OCI-LY7 (cell line): ENCODE results near the gene RNF103. TPM values are rescaled to one million over a fixed set of nuclear protein-coding genes. Genes with fewer than 3 reads are reported as not detected.

ENCODE experiments used
- BruUV-seq: library from RNA; stranded (reverse); fragments of 400-500 nt; replicated peaks from 2 replicates; lab custom pipeline; 2021; lab: Mats Ljungman, UMichigan
- CTCF ChIA-PET: fragments of 300-600 bp; sonication (Branson Sonifier 250); formaldehyde crosslinking; loops from one replicate; lab custom pipeline; 2022; ENCODE audit warnings: antibody characterized with exemption; ENCODE audit not compliant: unreplicated experiment; lab: Charles Lee
- POLR2A ChIA-PET: fragments of 300-600 bp; sonication (Branson Sonifier 250); formaldehyde crosslinking; loops from one replicate; lab custom pipeline; 2022; ENCODE audit warnings: antibody characterized with exemption; lab: Charles Lee
- DNase-seq: peaks from one replicate; pipeline ENCODE4 v3.0.0-alpha.2; 2015; ENCODE audit warnings: low spot score
- H2AFZ ChIP-seq: fragments of 200-600 bp; sonication (generic), shearing (Covaris generic); 2 replicates; pipeline ENCODE4 v1.6.1; 2014; ENCODE audit warnings: mild to moderate bottlenecking, antibody characterized with exemption, low read length, moderate library complexity
- H3K27ac ChIP-seq: fragments of 200-600 bp; sonication (generic); 2 replicates; pipeline ENCODE4 v1.5.1; 2014; ENCODE audit warnings: mixed run types, low read depth, mild to moderate bottlenecking, moderate library complexity, low read length, inconsistent platforms; ENCODE audit not compliant: poor library complexity, severe bottlenecking
- H3K36me3 ChIP-seq: fragments of 200-600 bp; sonication (generic); 2 replicates; pipeline ENCODE4 v1.6.1; 2014; ENCODE audit warnings: mild to moderate bottlenecking, antibody characterized with exemption, low read length, moderate library complexity, mixed read lengths; ENCODE audit not compliant: insufficient read depth
- H3K4me1 ChIP-seq: fragments of 200-600 bp; sonication (generic); 2 replicates; pipeline ENCODE4 v1.5.1; 2014; ENCODE audit warnings: mild to moderate bottlenecking, low read length; ENCODE audit not compliant: insufficient read depth, poor library complexity, severe bottlenecking
- H3K4me2 ChIP-seq: fragments of 200-600 bp; sonication (generic); 2 replicates; pipeline ENCODE4 v1.6.1; 2014; ENCODE audit warnings: mild to moderate bottlenecking, low read length
- H3K4me3 ChIP-seq: fragments of 200-600 bp; sonication (generic); 2 replicates; pipeline ENCODE4 v1.5.1; 2014; ENCODE audit warnings: mild to moderate bottlenecking, low read depth, low read length; ENCODE audit not compliant: poor library complexity, severe bottlenecking
- H3K79me2 ChIP-seq: fragments of 200-600 bp; sonication (generic); 2 replicates; pipeline ENCODE4 v1.6.1; 2016; ENCODE audit warnings: low read depth, mild to moderate bottlenecking, low read length, moderate library complexity, mixed read lengths; ENCODE audit not compliant: insufficient read depth
- H3K9me2 ChIP-seq: fragments of 200-600 bp; sonication (generic); 2 replicates; pipeline ENCODE4 v1.6.1; 2016; ENCODE audit warnings: mild to moderate bottlenecking, low read length, mixed read lengths; ENCODE audit not compliant: insufficient read depth
- H3K9me3 ChIP-seq: fragments of 200-600 bp; sonication (generic); 2 replicates; pipeline ENCODE4 v1.6.1; 2014; ENCODE audit warnings: mild to moderate bottlenecking, mixed run types, low read length, mixed read lengths
- H4K20me1 ChIP-seq: fragments of 200-600 bp; sonication (generic); 2 replicates; pipeline ENCODE4 v1.6.1; 2014; ENCODE audit warnings: mild to moderate bottlenecking, antibody characterized with exemption, low read length, moderate library complexity, mixed read lengths; ENCODE audit not compliant: insufficient read depth
- CTCF ChIP-seq: fragments of 200-600 bp; sonication (generic); conservative IDR thresholded peaks from 2 replicates; pipeline ENCODE4 v1.5.1; 2014; ENCODE audit warnings: mild to moderate bottlenecking, antibody characterized with exemption, low read length, moderate library complexity, mixed read lengths
- EZH2phosphoT487 ChIP-seq: fragments of 200-600 bp; sonication (generic); IDR thresholded peaks from 2 replicates; pipeline ENCODE4 v1.6.1; 2018; ENCODE audit warnings: low read depth, borderline replicate concordance, mild to moderate bottlenecking, mixed run types, antibody characterized with exemption, low read length, moderate library complexity, mixed read lengths
- intact Hi-C: fragments of 100-400 bp; cut with micrococcal nuclease; formaldehyde crosslinking; loops from one replicate; pipeline ENCODE4 v1.10.0; 2022; ENCODE audit not compliant: unreplicated experiment
- total RNA-seq, 2 experiments: library from RNA; depleted of rRNA in 1 of 2; stranded (reverse); fragments of >200 nt in 1 of 2; shearing (Covaris generic) in 1 of 2; gene quantifications; 2 replicates each; pipeline ENCODE4 v1.2.3, GENCODE V29; 2014 to 2022

RNF103 gene
- total RNA-seq, 2 experiments from 2014 or later, result 12.9 to 17.2 TPM

GRCh38 chr2:86556508-86556907 is 67.2 kb downstream of the RNF103 start:
- Histone ChIP-seq H3K36me3 (peaks cover 8% of the 10 kb centered on the region; the same call in 1 of the 2 replicates), H3K79me2 (peaks cover 6% of the 10 kb centered on the region; the same call in 1 of the 2 replicates), H2AFZ (no peak overlapping the region), H3K9me2 (no peaks in the 10 kb centered on the region), H3K4me3 (no peak overlapping the region), H3K9me3 (peaks cover 12% of the 10 kb centered on the region; the same call in 1 of the 2 replicates), H3K4me2 (no peak overlapping the region), H3K27ac (no peak overlapping the region), H4K20me1 (no peaks in the 10 kb centered on the region; the same call in 1 of the 2 replicates), H3K4me1 (peaks cover 1% of the 10 kb centered on the region)
- no peak for DNase-seq
- no TSS peak for BruUV-seq
- ChIA-PET POLR2A (interaction anchor here (1.1 kb wide), 1 partner anchor 16 kb away, joined by 4 read pairs; no protein-coding TSS in a partner anchor), CTCF (no interaction called here)
- TF ChIP-seq CTCF, result no peak
- no peak for TF ChIP-seq EZH2phosphoT487
- intact Hi-C loops, result no loop called here

Other genes with a start within 250 kb of the RNF103 start
- 14.5 and 30.6 TPM in 2 replicates for gene KDM3A, start 182.5 kb downstream of the RNF103 start, total RNA-seq (2014; rRNA removed; shearing (Covaris generic))
- 39.5 and 55.7 TPM in 2 replicates for gene KDM3A, start 182.5 kb downstream of the RNF103 start, total RNA-seq (2022)
- 8.5 and 12.8 TPM in 2 replicates for gene CHMP3, start 60.4 kb downstream of the RNF103 start, total RNA-seq (2014; rRNA removed; shearing (Covaris generic))
- 23.0 and 27.2 TPM in 2 replicates for gene CHMP3, start 60.4 kb downstream of the RNF103 start, total RNA-seq (2022)
- gene RMND5A, start 96.4 kb upstream of the RNF103 start, total RNA-seq (2014; rRNA removed; shearing (Covaris generic)), result 55.2 and 60.6 TPM in 2 replicates
- gene RMND5A, start 96.4 kb upstream of the RNF103 start, total RNA-seq (2022), result 62.7 and 73.7 TPM in 2 replicates
- gene CD8A, start 167.0 kb upstream of the RNF103 start, total RNA-seq (2014; rRNA removed; shearing (Covaris generic)), result not detected in 2 replicates
- gene CD8A, start 167.0 kb upstream of the RNF103 start, total RNA-seq (2022), result not detected in 2 replicates
- gene CD8B, start 238.0 kb upstream of the RNF103 start, total RNA-seq (2014; rRNA removed; shearing (Covaris generic)), result not detected in 2 replicates
- gene CD8B, start 238.0 kb upstream of the RNF103 start, total RNA-seq (2022), result not detected in 2 replicates